Psoas muscle (tissue), 8 donors: ENCODE data around the gene MRPL36. TPM values are rescaled to one million over a fixed set of nuclear protein-coding genes. Genes with fewer than 3 reads are reported as not detected.

Experiments used
- ATAC-seq, 4 donors: fragments of 200-7000 bp; cut with Tn5 transposase; one replicate each; pipeline ENCODE4 v1.9.1; 2020; ENCODE audit warnings: moderate library complexity in 3 of 4, mild to moderate bottlenecking in 2 of 4
- DNase-seq, 2 donors: peaks; one replicate each; pipeline ENCODE4 v3.0.0-alpha.2; 2020
- H3K27ac ChIP-seq: fragments of 200-600 bp; one replicate; pipeline ENCODE4 v1.8.0; 2022
- H3K27me3 ChIP-seq, 3 donors: fragments of 200-600 bp in 1 of 3; one replicate each; pipeline versions ENCODE4 v1.6.1 to v1.8.0; 2013 to 2022; ENCODE audit warnings: low read length in 2 of 3, mild to moderate bottlenecking in 2 of 3, moderate library complexity in 1 of 3; ENCODE audit not compliant: insufficient read depth in 3 of 3
- H3K36me3 ChIP-seq, 2 donors: fragments of 200-600 bp in 1 of 2; one replicate each; pipeline versions ENCODE4 v1.6.1 to v1.8.0; 2013 to 2022; ENCODE audit warnings: low read depth in 1 of 2, mild to moderate bottlenecking in 1 of 2, moderate library complexity in 1 of 2; ENCODE audit not compliant: insufficient read depth in 1 of 2
- H3K4me1 ChIP-seq: fragments of 200-600 bp; one replicate; pipeline ENCODE4 v1.8.0; 2022
- H3K4me3 ChIP-seq: fragments of 200-600 bp; one replicate; pipeline ENCODE4 v1.8.0; 2022; ENCODE audit warnings: mild to moderate bottlenecking
- H3K9me3 ChIP-seq: fragments of 200-600 bp; one replicate; pipeline ENCODE4 v1.8.0; 2022
- WGBS, 3 donors: extraction: QIAGEN DNeasy Blood & Tissue Kit; methylation state at CpG; one replicate each; pipeline versions ENCODE4 v1.1.6 to v1.1.7; 2013; 5-methylcytosine and 5-hydroxymethylcytosine counted together
- intact Hi-C, 2 donors: fragments of 100-400 bp; cut with DNase I; formaldehyde crosslinking; loops; one replicate each; pipeline versions ENCODE4 v1.11.0 to v1.14.2; 2022
- polyA plus RNA-seq, 3 donors: library from polyadenylated mRNA; stranded (reverse); fragments of 200-250 nt; gene quantifications; one replicate each; pipeline ENCODE4 v1.2.3, GENCODE V29; 2013
- total RNA-seq, 4 donors: library from RNA; stranded (reverse); fragmentation: NEBNext Ultra II Directional in 2 of 4; extraction: Animal tissue kit (Norgen Biotek cat#: 25700) in 2 of 4; gene quantifications; one replicate each; pipeline versions ENCODE4 v1.2.1 to v1.2.4, GENCODE V29; 2021 to 2023
- TF ChIP-seq, protein P1 (sequence below): fragments of 200-600 bp; IDR thresholded peaks from one replicate; pipeline ENCODE4 v1.8.0; 2022; ENCODE audit warnings: antibody characterized with exemption
- donor health status: healthy with polysubstance abuse.
- donor health status: DM: no; HTN: no; CAD: no; lungs with moderate emphysema.
- donor health status: Bipolar disorder and iron deficiency.
- donor health status: healthy.
- donor health status: DM: yes; HTN: yes; CAD: no.
- donor health status: DM: no; HTN: no; CAD: no.
- donor health status: DM: no; HTN: no; CAD: no.
- donor health status: DM: yes; HTN: yes; CAD: no.

MRPL36 gene
- total and polyA plus RNA-seq, 7 donors: 61.6 to 216 (median 111) TPM

- no peak for DNase-seq
- TF ChIP-seq, protein P1, sequence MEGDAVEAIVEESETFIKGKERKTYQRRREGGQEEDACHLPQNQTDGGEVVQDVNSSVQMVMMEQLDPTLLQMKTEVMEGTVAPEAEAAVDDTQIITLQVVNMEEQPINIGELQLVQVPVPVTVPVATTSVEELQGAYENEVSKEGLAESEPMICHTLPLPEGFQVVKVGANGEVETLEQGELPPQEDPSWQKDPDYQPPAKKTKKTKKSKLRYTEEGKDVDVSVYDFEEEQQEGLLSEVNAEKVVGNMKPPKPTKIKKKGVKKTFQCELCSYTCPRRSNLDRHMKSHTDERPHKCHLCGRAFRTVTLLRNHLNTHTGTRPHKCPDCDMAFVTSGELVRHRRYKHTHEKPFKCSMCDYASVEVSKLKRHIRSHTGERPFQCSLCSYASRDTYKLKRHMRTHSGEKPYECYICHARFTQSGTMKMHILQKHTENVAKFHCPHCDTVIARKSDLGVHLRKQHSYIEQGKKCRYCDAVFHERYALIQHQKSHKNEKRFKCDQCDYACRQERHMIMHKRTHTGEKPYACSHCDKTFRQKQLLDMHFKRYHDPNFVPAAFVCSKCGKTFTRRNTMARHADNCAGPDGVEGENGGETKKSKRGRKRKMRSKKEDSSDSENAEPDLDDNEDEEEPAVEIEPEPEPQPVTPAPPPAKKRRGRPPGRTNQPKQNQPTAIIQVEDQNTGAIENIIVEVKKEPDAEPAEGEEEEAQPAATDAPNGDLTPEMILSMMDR: no peak
- intact Hi-C loops: no loop called here
Observed at GRCh38 chr5:1778138-1779020, 21.3 kb downstream of the MRPL36 start.

DNA sequence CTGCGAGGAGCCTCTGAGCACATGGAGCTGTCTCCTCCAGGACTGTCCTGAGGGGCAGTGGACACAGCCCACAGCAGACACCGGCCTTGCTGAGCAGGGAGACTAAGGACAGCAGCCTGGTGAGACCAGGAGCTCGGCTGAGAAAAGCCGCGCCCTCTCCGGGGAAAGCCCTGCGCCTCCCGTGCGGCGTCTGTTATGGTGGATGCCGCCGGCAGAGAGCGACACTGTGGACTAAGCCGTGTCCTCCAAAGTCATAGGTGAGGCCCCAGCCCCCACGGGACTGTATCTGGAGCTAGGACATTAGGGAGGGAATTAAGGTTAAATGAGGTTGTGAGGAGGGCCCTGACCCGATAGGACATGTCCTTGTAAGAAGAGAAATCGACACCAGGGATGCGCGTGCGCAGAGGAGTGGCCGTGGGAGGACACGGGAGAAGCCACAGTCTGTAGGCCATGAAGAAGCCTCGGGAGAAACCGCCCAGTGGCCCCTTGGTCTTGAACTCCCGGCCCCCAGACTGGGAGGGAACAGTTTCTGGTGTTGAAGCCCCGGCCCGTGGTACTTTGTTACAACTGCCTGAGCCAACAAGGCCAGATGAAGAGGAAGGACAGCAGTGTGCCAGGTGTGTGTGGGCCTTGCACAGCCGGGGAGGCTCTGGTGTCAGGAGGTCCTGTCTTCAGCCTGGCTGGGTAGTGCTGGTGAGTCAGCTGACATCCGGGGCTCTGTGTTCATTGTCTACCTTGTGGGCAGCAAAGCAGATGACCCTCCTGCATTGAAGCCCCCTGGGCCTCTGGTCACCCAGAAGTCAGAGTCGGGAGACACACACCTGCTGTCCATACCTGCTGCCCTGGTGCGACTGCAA is 22.1 kb downstream of the MRPL36 start:
- no peak overlapping the region for H3K27ac ChIP-seq
- 87 to 88% (median 87%) methylated on average over 31 of the region's 31 CpGs for WGBS, 3 donors
- no peaks in the 10 kb centered on the region for H3K9me3 ChIP-seq
- DNase-seq: no peak
- intact Hi-C loops: no loop called here
- ATAC-seq: no peak
- H3K4me3 ChIP-seq: no peak overlapping the region
- H3K27me3 ChIP-seq: no peaks in the 10 kb centered on the region
- H3K36me3 ChIP-seq: no peaks in the 10 kb centered on the region
- TF ChIP-seq, protein P1: no peak
- no peaks in the 10 kb centered on the region for H3K4me1 ChIP-seq

More at GRCh38 chr5:1778138-1779020, 21.3 kb downstream of the MRPL36 start:
- H3K9me3 ChIP-seq: no peaks in the 10 kb centered on the region
- H3K27ac ChIP-seq: no peak overlapping the region
- no peak for ATAC-seq
- no peaks in the 10 kb centered on the region for H3K4me1 ChIP-seq
- no peaks in the 10 kb centered on the region for H3K27me3 ChIP-seq
- H3K36me3 ChIP-seq: no peaks in the 10 kb centered on the region
- no peak overlapping the region for H3K4me3 ChIP-seq
- WGBS, 3 donors: 68 to 71% (median 68%) methylated on average over 17 to 19 of the region's 19 CpGs

DNA sequence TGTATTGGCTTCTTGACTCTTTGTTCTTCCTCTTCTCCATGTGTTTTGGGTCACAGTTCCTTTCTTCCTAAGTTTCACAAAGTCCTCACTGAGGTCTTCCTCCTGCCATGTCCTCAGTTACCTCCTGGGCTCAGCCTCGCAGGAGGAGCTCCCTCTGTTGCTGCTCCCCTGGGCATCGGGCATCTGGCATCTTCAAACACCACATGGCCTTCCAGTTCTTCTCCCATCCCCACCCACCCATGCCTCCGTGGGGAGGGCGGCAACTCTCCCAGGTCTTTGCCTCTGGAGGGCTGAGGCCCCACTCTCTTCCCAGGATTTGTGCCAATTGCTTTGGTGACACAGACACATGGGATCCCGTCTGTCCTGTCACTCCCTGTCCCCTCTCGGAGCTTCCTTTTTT is 22.8 kb downstream of the MRPL36 start:
- intact Hi-C loops: no loop called here
- no peaks in the 10 kb centered on the region for H3K36me3 ChIP-seq
- no peak for DNase-seq
- WGBS, 3 donors: 76 to 80% (median 78%) methylated on average over 6 of the region's 6 CpGs
- TF ChIP-seq, protein P1: no peak
- no peaks in the 10 kb centered on the region for H3K27me3 ChIP-seq
- H3K27ac ChIP-seq: no peak overlapping the region
- no peaks in the 10 kb centered on the region for H3K4me1 ChIP-seq
- no peak overlapping the region for H3K4me3 ChIP-seq
- ATAC-seq: no peak
- H3K9me3 ChIP-seq: no peaks in the 10 kb centered on the region

DNA sequence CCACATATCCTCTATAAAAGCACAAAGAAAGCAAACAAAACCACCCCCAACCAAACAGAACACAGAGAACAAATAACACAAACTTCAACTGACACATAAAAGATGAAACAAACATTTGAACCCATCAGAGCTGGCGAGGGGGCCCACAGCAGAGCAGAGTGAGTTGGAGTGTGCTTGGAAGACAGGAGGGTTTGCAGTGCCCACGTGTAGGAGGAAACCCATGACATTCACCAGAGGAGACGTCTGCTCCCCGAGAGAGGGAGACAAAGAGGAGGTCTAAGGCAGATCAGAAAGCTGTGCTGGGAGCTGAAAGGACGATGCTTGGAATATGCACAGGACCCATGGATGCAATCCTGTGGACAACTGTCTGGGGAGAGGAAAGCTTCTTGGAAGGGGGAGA is 27.0 kb downstream of the MRPL36 start:
- no peak overlapping the region for H3K27ac ChIP-seq
- H3K36me3 ChIP-seq: no peaks in the 10 kb centered on the region
- no peak overlapping the region for H3K4me3 ChIP-seq
- no peak for DNase-seq
- peaks cover 0 to 13% (median 0%) of the 10 kb centered on the region in 3 donors for H3K27me3 ChIP-seq
- intact Hi-C loops: no loop called here
- H3K4me1 ChIP-seq: no peaks in the 10 kb centered on the region
- 17 to 24% (median 24%) methylated on average over 5 of the region's 5 CpGs for WGBS, 3 donors
- TF ChIP-seq, protein P1: no peak
- no peak for ATAC-seq
- no peaks in the 10 kb centered on the region for H3K9me3 ChIP-seq
